ENCODE measurements around the gene ANXA6. TPM values are rescaled to one million over a fixed set of nuclear protein-coding genes. Genes with fewer than 3 reads are reported as not detected.
A peak's percentile ranks its signal among the peaks of the same experiment; 100 is the strongest.
"Not testable (repeated sequence)": the region's sequence is repeated elsewhere in the genome, so short reads cannot be mapped to it uniquely, and the experiment has no call there.

The ANXA6 gene
- polyA plus RNA-seq, 1 donor: 112 TPM

DNA sequence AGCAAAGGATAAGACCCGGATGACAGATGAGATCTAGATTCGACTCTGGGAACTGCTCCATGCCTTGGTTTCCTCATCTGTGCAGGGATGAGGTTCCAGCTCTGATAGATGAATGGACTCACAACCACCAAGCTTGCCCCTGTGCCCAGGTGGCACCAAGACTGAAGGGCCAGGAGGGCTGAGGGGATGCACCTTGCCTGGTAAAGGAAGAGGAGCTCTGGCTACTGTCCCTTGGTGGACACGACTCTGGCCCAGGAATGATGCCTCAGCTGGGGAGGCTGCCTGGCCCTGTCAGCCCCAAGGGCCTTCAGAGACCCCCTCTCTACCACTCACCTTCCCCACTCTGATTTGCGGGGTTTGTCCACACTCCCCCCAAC lies 24.9 kb upstream of the ANXA6 start:
- Histone ChIP-seq H3K4me1 (ENCODE audit: control insufficient read depth, insufficient read depth, low read length) (no peaks in the 10 kb centered on the region), H3K27me3 (ENCODE audit: control insufficient read depth, insufficient read depth, low read length) (no peaks in the 10 kb centered on the region), H3K36me3 (ENCODE audit: control insufficient read depth, insufficient read depth, low read length) (peaks cover 50% of the 10 kb centered on the region), H3K9me3 (ENCODE audit: control insufficient read depth, low read depth, low read length) (no peaks in the 10 kb centered on the region), H3K27ac (ENCODE audit: low read length) (no peak overlapping the region), H3K4me3 (ENCODE audit: low read length) (no peak overlapping the region)
- WGBS (ENCODE audit: insufficient coverage, low lambda C conversion rate): no CpG with 5 or more reads among the region's 4 CpGs
- no peak for DNase-seq

- Histone ChIP-seq H3K4me1 (ENCODE audit: control insufficient read depth, insufficient read depth, low read length) (no peaks in the 10 kb centered on the region), H3K4me3 (ENCODE audit: low read length) (no peak overlapping the region), H3K36me3 (ENCODE audit: control insufficient read depth, insufficient read depth, low read length) (peaks cover 48% of the 10 kb centered on the region), H3K27ac (ENCODE audit: low read length) (no peak overlapping the region), H3K27me3 (ENCODE audit: control insufficient read depth, insufficient read depth, low read length) (no peaks in the 10 kb centered on the region), H3K9me3 (ENCODE audit: control insufficient read depth, low read depth, low read length) (no peaks in the 10 kb centered on the region)
- DNase-seq: no peak
- no CpG with 5 or more reads among the region's 4 CpGs for WGBS (ENCODE audit: insufficient coverage, low lambda C conversion rate)
Observed at GRCh38 chr5:151181818-151182523, 24.4 kb upstream of the ANXA6 start.

DNA sequence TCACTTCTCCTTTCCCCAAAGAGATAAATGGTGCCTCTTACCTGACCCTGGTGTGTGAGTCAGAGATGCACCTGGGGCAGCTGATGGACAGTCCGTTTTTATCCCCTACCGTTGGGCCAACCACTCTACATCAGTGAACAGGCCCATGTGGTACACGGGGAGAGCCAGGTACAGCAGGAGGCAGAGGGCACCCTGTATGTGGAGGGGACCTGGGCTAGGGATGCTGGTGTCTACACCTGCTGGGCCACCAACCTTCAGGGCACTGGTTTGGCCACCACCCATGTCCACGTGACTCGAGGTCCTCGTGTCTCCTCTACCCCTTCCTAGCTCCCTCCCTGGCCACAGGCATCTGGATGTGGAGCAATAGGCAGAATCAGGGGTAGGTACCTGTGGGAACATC lies 22.7 kb upstream of the ANXA6 start:
- no CpG with 5 or more reads among the region's 6 CpGs for WGBS (ENCODE audit: insufficient coverage, low lambda C conversion rate)

DNA sequence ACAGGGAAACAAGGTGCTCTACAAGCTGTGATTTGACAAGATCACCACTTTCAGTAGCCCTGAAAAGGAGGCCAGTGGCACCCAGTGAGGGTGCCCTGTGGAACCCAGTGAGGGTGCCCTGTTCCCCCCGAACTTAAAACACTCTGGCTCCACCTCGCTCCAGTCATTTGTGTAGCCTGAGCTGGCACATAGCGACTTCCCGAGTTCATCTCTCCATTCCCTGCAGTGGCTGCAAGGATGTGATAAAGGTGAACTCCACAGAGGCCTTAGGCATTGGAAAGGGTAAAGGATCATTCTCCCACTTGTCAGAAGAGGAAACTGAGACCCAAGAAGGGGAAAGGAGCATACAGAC lies 21.9 kb upstream of the ANXA6 start:
- H3K27me3 ChIP-seq (ENCODE audit: control insufficient read depth, insufficient read depth, low read length): no peaks in the 10 kb centered on the region
- WGBS (ENCODE audit: insufficient coverage, low lambda C conversion rate): no CpG with 5 or more reads among the region's 4 CpGs
- H3K36me3 ChIP-seq (ENCODE audit: control insufficient read depth, insufficient read depth, low read length): peaks cover 34% of the 10 kb centered on the region

More for the DNA sequence above, 22.7 kb upstream of the ANXA6 start:
- Histone ChIP-seq H3K4me1 (ENCODE audit: control insufficient read depth, insufficient read depth, low read length) (no peaks in the 10 kb centered on the region), H3K36me3 (ENCODE audit: control insufficient read depth, insufficient read depth, low read length) (peaks cover 38% of the 10 kb centered on the region), H3K27ac (ENCODE audit: low read length) (no peak overlapping the region), H3K9me3 (ENCODE audit: control insufficient read depth, low read depth, low read length) (no peaks in the 10 kb centered on the region), H3K27me3 (ENCODE audit: control insufficient read depth, insufficient read depth, low read length) (no peaks in the 10 kb centered on the region), H3K4me3 (ENCODE audit: low read length) (no peak overlapping the region)
- no peak for DNase-seq

DNA sequence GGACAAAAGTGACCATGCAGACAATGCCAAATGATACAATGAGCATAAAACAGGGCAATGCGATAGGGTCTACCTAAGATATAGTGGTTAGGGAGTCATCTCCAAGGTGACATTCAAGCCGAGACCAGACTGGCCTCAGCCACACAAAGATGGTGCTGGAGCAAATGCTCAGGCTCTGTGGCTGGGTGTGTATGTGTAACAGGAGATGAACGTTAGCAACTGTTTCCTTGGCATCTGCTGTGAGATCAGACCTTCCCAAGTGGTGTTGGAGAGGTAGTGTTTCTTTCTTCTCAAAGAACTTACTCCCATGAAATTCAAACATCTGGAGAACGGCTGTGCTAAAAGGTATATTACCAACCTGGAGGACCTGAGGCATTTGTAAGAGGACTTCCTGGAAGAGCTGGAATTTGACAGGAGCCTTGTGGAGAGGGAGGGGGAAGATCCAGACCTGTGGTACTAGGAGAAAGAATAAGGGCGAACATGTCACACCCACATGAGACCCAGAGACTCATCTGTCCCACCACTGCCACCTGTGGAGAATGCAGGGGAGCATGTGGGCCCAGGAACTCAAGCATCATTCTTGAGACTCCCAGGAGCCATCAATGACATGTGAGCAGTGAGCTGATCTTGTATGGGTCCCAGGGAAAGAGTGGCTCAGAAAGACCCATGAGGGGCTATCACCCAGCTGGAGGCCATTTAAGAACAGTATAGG lies 21.4 kb upstream of the ANXA6 start:
- no CpG with 5 or more reads among the region's 5 CpGs for WGBS (ENCODE audit: insufficient coverage, low lambda C conversion rate)
- H3K4me3 ChIP-seq (ENCODE audit: low read length): no peak overlapping the region
- H3K4me1 ChIP-seq (ENCODE audit: control insufficient read depth, insufficient read depth, low read length): no peaks in the 10 kb centered on the region
- no peak overlapping the region for H3K27ac ChIP-seq (ENCODE audit: low read length)
- no peaks in the 10 kb centered on the region for H3K9me3 ChIP-seq (ENCODE audit: control insufficient read depth, low read depth, low read length)
- DNase-seq: no peak
- H3K27me3 ChIP-seq (ENCODE audit: control insufficient read depth, insufficient read depth, low read length): no peaks in the 10 kb centered on the region
- H3K36me3 ChIP-seq (ENCODE audit: control insufficient read depth, insufficient read depth, low read length): peaks cover 29% of the 10 kb centered on the region

More for the DNA sequence above, 21.9 kb upstream of the ANXA6 start:
- no peak for DNase-seq
- no peaks in the 10 kb centered on the region for H3K9me3 ChIP-seq (ENCODE audit: control insufficient read depth, low read depth, low read length)
- no peaks in the 10 kb centered on the region for H3K4me1 ChIP-seq (ENCODE audit: control insufficient read depth, insufficient read depth, low read length)
- H3K4me3 ChIP-seq (ENCODE audit: low read length): no peak overlapping the region
- H3K27ac ChIP-seq (ENCODE audit: low read length): no peak overlapping the region

DNA sequence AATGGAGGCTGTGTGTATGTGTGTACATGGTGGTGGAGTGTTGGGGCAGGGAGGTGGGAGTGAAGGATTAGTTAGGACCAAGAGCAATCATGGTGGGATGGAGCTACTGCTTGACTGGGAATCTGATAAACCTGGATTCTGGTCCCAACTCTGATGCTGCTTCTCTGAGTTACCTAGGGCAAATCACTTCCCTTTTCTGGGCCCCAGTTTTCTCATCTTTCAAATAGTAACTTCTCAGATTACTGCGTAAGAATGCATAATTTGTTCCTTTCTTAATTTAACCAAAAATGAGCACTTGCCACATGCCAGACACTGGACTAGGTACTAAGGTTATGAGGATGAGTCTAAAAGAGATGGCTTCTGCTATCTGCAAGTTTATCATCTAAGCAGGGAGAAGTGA lies 20.8 kb upstream of the ANXA6 start:
- no peak for DNase-seq
- no peak overlapping the region for H3K27ac ChIP-seq (ENCODE audit: low read length)
- H3K4me3 ChIP-seq (ENCODE audit: low read length): no peak overlapping the region
- H3K27me3 ChIP-seq (ENCODE audit: control insufficient read depth, insufficient read depth, low read length): no peaks in the 10 kb centered on the region
- WGBS (ENCODE audit: insufficient coverage, low lambda C conversion rate): no CpG with 5 or more reads among the region's 1 CpG
- no peaks in the 10 kb centered on the region for H3K4me1 ChIP-seq (ENCODE audit: control insufficient read depth, insufficient read depth, low read length)
- H3K9me3 ChIP-seq (ENCODE audit: control insufficient read depth, low read depth, low read length): no peaks in the 10 kb centered on the region
- H3K36me3 ChIP-seq (ENCODE audit: control insufficient read depth, insufficient read depth, low read length): peaks cover 26% of the 10 kb centered on the region

DNA sequence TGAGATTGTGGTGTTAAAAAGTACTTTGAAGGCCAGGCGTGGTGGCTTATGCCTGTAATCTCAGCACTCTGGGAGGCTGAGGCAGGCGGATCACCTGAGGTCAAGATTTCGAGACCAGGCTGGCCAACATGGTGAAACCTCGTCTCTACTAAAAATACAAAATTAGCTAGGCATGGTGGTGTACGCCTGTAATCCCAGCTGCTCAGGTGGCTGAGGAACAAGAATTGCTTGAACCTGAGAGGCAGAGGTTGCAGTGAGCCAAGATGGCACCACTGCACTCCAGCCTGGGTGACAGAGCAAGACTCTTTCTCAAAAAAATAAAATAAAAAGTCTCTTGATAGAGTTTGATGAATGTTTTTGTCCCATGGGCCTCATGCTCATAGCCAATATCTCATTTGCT lies 18.7 kb upstream of the ANXA6 start:
- not testable (repeated sequence) for H3K36me3 ChIP-seq (ENCODE audit: control insufficient read depth, insufficient read depth, low read length); H3K27me3 ChIP-seq (ENCODE audit: control insufficient read depth, insufficient read depth, low read length); H3K4me3 ChIP-seq (ENCODE audit: low read length); DNase-seq; H3K27ac ChIP-seq (ENCODE audit: low read length); H3K4me1 ChIP-seq (ENCODE audit: control insufficient read depth, insufficient read depth, low read length); H3K9me3 ChIP-seq (ENCODE audit: control insufficient read depth, low read depth, low read length)
- no CpG with 5 or more reads among the region's 5 CpGs for WGBS (ENCODE audit: insufficient coverage, low lambda C conversion rate)

- no peaks in the 10 kb centered on the region for H3K27me3 ChIP-seq (ENCODE audit: control insufficient read depth, insufficient read depth, low read length)
- peak in 1 of 2 donors; percentile 39 for DNase-seq
- no peaks in the 10 kb centered on the region for H3K9me3 ChIP-seq (ENCODE audit: control insufficient read depth, low read depth, low read length)
- no peak overlapping the region for H3K27ac ChIP-seq (ENCODE audit: low read length)
- H3K36me3 ChIP-seq (ENCODE audit: control insufficient read depth, insufficient read depth, low read length): peaks cover 8% of the 10 kb centered on the region
- H3K4me3 ChIP-seq (ENCODE audit: low read length): no peak overlapping the region
- H3K4me1 ChIP-seq (ENCODE audit: control insufficient read depth, insufficient read depth, low read length): peaks cover 4% of the 10 kb centered on the region
- no CpG with 5 or more reads among the region's 15 CpGs for WGBS (ENCODE audit: insufficient coverage, low lambda C conversion rate)
Observed at GRCh38 chr5:151174612-151175101, 17.1 kb upstream of the ANXA6 start.

DNA sequence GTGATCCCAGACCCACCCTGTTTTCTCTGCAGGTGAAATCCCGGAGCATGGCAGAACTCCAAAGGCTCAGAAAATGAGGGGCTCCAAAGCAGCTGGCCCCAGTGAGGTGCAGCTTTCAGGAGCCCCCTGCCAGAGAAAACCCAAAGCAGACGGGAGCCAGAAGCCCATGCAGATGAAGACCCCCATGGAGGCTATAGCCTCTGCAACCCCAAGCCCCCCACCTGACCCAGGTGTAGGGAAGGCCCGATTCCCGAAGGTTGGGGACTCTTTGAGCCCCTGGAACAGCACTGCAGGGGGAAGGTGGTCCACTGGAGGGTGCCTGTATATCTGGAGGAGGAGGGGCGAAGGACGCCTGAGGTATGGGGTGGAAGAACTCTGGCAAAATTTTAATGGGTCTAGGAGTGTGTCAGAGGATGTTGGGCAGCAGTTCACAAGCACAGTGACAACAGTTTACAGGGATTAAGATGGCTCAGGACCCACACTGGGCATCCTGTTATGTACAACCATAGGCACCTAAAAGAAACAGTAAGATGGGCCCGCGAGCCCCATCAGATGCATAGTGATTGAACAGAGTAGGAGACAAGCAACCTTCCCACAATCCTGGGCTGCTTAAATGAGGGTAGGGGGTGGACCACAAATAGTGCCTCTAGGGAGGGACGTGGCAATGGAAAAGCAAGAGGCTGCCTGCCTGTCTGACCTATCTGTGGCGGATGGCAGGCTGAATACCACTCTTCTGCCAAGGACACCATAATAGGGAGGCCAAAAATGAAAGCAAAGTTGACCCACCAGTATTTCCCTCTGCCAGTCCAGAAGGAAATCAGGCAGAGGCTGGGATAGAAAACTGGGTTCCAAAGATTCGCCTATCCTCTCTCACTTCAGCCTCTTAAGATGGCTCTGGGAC lies 16.4 kb upstream of the ANXA6 start:
- Histone ChIP-seq H3K4me1 (ENCODE audit: control insufficient read depth, insufficient read depth, low read length) (peaks cover 4% of the 10 kb centered on the region), H3K9me3 (ENCODE audit: control insufficient read depth, low read depth, low read length) (no peaks in the 10 kb centered on the region), H3K4me3 (ENCODE audit: low read length) (no peak overlapping the region), H3K27me3 (ENCODE audit: control insufficient read depth, insufficient read depth, low read length) (no peaks in the 10 kb centered on the region), H3K27ac (ENCODE audit: low read length) (no peak overlapping the region), H3K36me3 (ENCODE audit: control insufficient read depth, insufficient read depth, low read length) (peaks cover 7% of the 10 kb centered on the region)
- no CpG with 5 or more reads among the region's 11 CpGs for WGBS (ENCODE audit: insufficient coverage, low lambda C conversion rate)
- DNase-seq: no peak

GRCh38 chr5:151171529-151171928 lies 13.9 kb upstream of the ANXA6 start:
- no peaks in the 10 kb centered on the region for H3K27me3 ChIP-seq (ENCODE audit: control insufficient read depth, insufficient read depth, low read length)
- H3K4me1 ChIP-seq (ENCODE audit: control insufficient read depth, insufficient read depth, low read length): peaks cover 4% of the 10 kb centered on the region
- H3K9me3 ChIP-seq (ENCODE audit: control insufficient read depth, low read depth, low read length): no peaks in the 10 kb centered on the region
- DNase-seq: no peak
- no peaks in the 10 kb centered on the region for H3K36me3 ChIP-seq (ENCODE audit: control insufficient read depth, insufficient read depth, low read length)
- H3K4me3 ChIP-seq (ENCODE audit: low read length): no peak overlapping the region
- H3K27ac ChIP-seq (ENCODE audit: low read length): no peak overlapping the region
- WGBS (ENCODE audit: insufficient coverage, low lambda C conversion rate): no CpG with 5 or more reads among the region's 1 CpG
